Measurements from ENCODE around the gene RRM1.

- no peak for TF ChIP-seq EZH2 (IDR thresholded peaks at IDR 0.05; ENCODE audit: low read depth)
- no peak for TF ChIP-seq CTCF (conservative IDR thresholded peaks at IDR 0.05)
These were observed 72.7 kb downstream of the RRM1 start for GRCh38 chr11:4167292-4167691.
